HCT116 (cell line): ENCODE measurements around the gene CORO2A. TPM values are rescaled to one million over a fixed set of nuclear protein-coding genes. Genes with fewer than 3 reads are reported as not detected.
"Not testable (repeated sequence)": the region's sequence is repeated elsewhere in the genome, so short reads cannot be mapped to it uniquely, and the experiment has no call there.

Source experiments
- ATAC-seq: fragments of 200-7000 bp; cut with Tn5 transposase; 2 replicates; pipeline ENCODE4 v1.9.1; 2020; ENCODE audit warnings: mild to moderate bottlenecking, moderate library complexity
- BruUV-seq: library from RNA; stranded (reverse); fragments of 400-500 nt; replicated peaks from 2 replicates; lab custom pipeline; 2021; lab: Mats Ljungman, UMichigan
- CTCF ChIA-PET: fragments of 300-600 bp; sonication (Branson Sonifier 250); formaldehyde crosslinking; loops from one replicate; lab custom pipeline; 2021; ENCODE audit warnings: antibody characterized with exemption; lab: Charles Lee
- POLR2A ChIA-PET: fragments of 300-600, 350-600 bp; sonication (Branson Sonifier 250); formaldehyde crosslinking; loops from one replicate; lab custom pipeline; 2021; ENCODE audit warnings: antibody characterized with exemption; lab: Charles Lee
- RAD21 ChIA-PET, 2 experiments: fragments of 300-600 bp; sonication (Branson Sonifier 250); formaldehyde crosslinking; loops; one replicate each; lab custom pipeline; 2023; ENCODE audit warnings: low total read pairs in 2 of 2; ENCODE audit not compliant: uncharacterized antibody in 2 of 2, unreplicated experiment in 2 of 2, low non-redundant PET in 1 of 2; lab: Charles Lee
- DNase-seq: peaks from one replicate; pipeline ENCODE4 v3.0.0-alpha.2; 2010; ENCODE audit warnings: low read depth, low spot score
- H2AFZ ChIP-seq: fragments of 200-600 bp; shearing (Covaris generic), sonication (generic); 2 replicates; pipeline ENCODE4 v1.6.1; 2017; ENCODE audit warnings: low read depth, mixed run types, mixed read lengths, antibody characterized with exemption, low read length; ENCODE audit not compliant: poor library complexity, severe bottlenecking
- H3K27ac ChIP-seq: 2 replicates; pipeline ENCODE4 v1.5.1; 2012; ENCODE audit warnings: low read depth, low read length
- H3K27me3 ChIP-seq: fragments of 200-600 bp; sonication (generic); 2 replicates; pipeline ENCODE4 v1.6.1; 2016; ENCODE audit warnings: mixed run types, low read length, mixed read lengths; ENCODE audit not compliant: insufficient read depth
- H3K36me3 ChIP-seq, 2 experiments: fragments of 200-500 bp in 1 of 2; fragments of 200-600 bp in 1 of 2; sonication (Bioruptor generic) in 1 of 2; sonication (generic) in 1 of 2; 2 replicates each; pipeline versions ENCODE4 v1.5.1 to v1.6.1; 2014 to 2016; ENCODE audit warnings: low read length in 2 of 2, inconsistent platforms in 1 of 2, mixed read lengths in 1 of 2, mixed run types in 1 of 2; ENCODE audit not compliant: insufficient read depth in 2 of 2, control insufficient read depth in 1 of 2
- H3K4me1 ChIP-seq, 2 experiments: fragments of 200-600 bp in 1 of 2; sonication (generic) in 1 of 2; 2 replicates each; pipeline versions ENCODE4 v1.5.1 to v1.6.1; 2012 to 2017; ENCODE audit warnings: low read length in 2 of 2, inconsistent platforms in 1 of 2, mild to moderate bottlenecking in 1 of 2, mixed read lengths in 1 of 2, mixed run types in 1 of 2, moderate library complexity in 1 of 2; ENCODE audit not compliant: insufficient read depth in 2 of 2, control insufficient read depth in 1 of 2
- H3K4me2 ChIP-seq: fragments of 200-600 bp; sonication (generic); 2 replicates; pipeline ENCODE4 v1.6.1; 2017; ENCODE audit warnings: mixed run types, low read length, mixed read lengths
- H3K4me3 ChIP-seq, 2 experiments: fragments of 200-600 bp in 1 of 2; sonication (generic) in 1 of 2; replicated peaks in 1 of 2; 2 replicates each; pipeline ENCODE4 v1.5.1; 2011 to 2016; ENCODE audit warnings: low read length in 2 of 2, control low read depth in 1 of 2, low read depth in 1 of 2, mild to moderate bottlenecking in 1 of 2, mixed read lengths in 1 of 2, mixed run types in 1 of 2
- H3K79me2 ChIP-seq: fragments of 200-600 bp; sonication (generic); 2 replicates; pipeline ENCODE4 v1.6.1; 2017; ENCODE audit warnings: mild to moderate bottlenecking, mixed run types, low read length, moderate library complexity, mixed read lengths; ENCODE audit not compliant: insufficient read depth
- H3K9ac ChIP-seq: fragments of 200-600 bp; sonication (generic); 2 replicates; pipeline ENCODE4 v1.6.1; 2016; ENCODE audit warnings: low read length, mixed read lengths
- H3K9me2 ChIP-seq: fragments of 200-600 bp; sonication (generic), shearing (Covaris generic); 2 replicates; pipeline ENCODE4 v1.6.1; 2017; ENCODE audit warnings: mixed run types, mild to moderate bottlenecking, moderate library complexity; ENCODE audit not compliant: insufficient read depth
- H3K9me3 ChIP-seq, 2 experiments: fragments of 200-500 bp in 1 of 2; fragments of 200-600 bp in 1 of 2; sonication (Bioruptor generic) in 1 of 2; sonication (generic) in 1 of 2; 2 replicates each; pipeline ENCODE4 v1.6.1; 2014 to 2017; ENCODE audit warnings: low read length in 2 of 2, mixed read lengths in 2 of 2, inconsistent platforms in 1 of 2, low read depth in 1 of 2, mild to moderate bottlenecking in 1 of 2, mixed run types in 1 of 2, moderate library complexity in 1 of 2; ENCODE audit not compliant: control insufficient read depth in 1 of 2, insufficient read depth in 1 of 2
- H4K20me1 ChIP-seq: fragments of 200-600 bp; sonication (generic), shearing (Covaris generic); 2 replicates; pipeline ENCODE4 v1.6.1; 2017; ENCODE audit warnings: mixed run types, mild to moderate bottlenecking, moderate library complexity; ENCODE audit not compliant: insufficient read depth
- EGR1 ChIP-seq: IDR thresholded peaks from 2 replicates; pipeline ENCODE4 v1.6.1; 2012; ENCODE audit warnings: low read depth
- MAX ChIP-seq: IDR thresholded peaks from 2 replicates; pipeline ENCODE4 v1.6.1; 2012
- REST ChIP-seq: IDR thresholded peaks from 2 replicates; pipeline ENCODE4 v1.6.1; 2012; ENCODE audit warnings: low read depth
- TCF7L2 ChIP-seq: IDR thresholded peaks from 2 replicates; pipeline ENCODE4 v1.7.0; 2011; ENCODE audit warnings: borderline replicate concordance, inconsistent platforms; ENCODE audit not compliant: insufficient read depth, insufficient read length; ENCODE audit errors: extremely low read depth
- intact Hi-C: fragments of 100-400 bp; cut with micrococcal nuclease; formaldehyde crosslinking; loops from 2 replicates; pipeline ENCODE4 v1.10.0; 2022
- total RNA-seq: library from RNA; stranded (reverse); gene quantifications from one replicate; pipeline ENCODE4 v1.2.1, GENCODE V29; 2021; ENCODE audit not compliant: unreplicated experiment

The CORO2A gene
- total RNA-seq, 1 experiment from 2014 or later: 5.7 TPM

GRCh38 chr9:98117984-98118639, 74.3 kb downstream of the CORO2A start (continued):
- TF ChIP-seq TCF7L2 (no peak), MAX (no peak), EGR1 (no peak), REST (no peak)

GRCh38 chr9:98117097-98117496, 75.3 kb downstream of the CORO2A start:
- intact Hi-C loops, H4K20me1 ChIP-seq, POLR2A ChIA-PET, RAD21 ChIA-PET, H3K27ac ChIP-seq, BruUV-seq, H2AFZ ChIP-seq, H3K4me3 ChIP-seq, ATAC-seq, H3K4me2 ChIP-seq, H3K9ac ChIP-seq, CTCF ChIA-PET, H3K79me2 ChIP-seq, H3K36me3 ChIP-seq, H3K9me2 ChIP-seq, H3K27me3 ChIP-seq, H3K9me3 ChIP-seq, DNase-seq: not testable (repeated sequence)
- peaks cover 8 to 33% of the 10 kb centered on the region in 2 experiments; a peak in 3 of 4 replicates for H3K4me1 ChIP-seq
